T-cell (primary cell): Measurements from ENCODE around the gene CCDC14. TPM values are rescaled to one million over a fixed set of nuclear protein-coding genes. Genes with fewer than 3 reads are reported as not detected.

Experiments used
- ATAC-seq, 4 experiments: fragments of 200-7000 bp in 3 of 4; fragments of 150-1000 bp in 1 of 4; cut with Tn5 transposase; replicated peaks in 1 of 4; 1 replicate in 3 of 4; 2 replicates in 1 of 4; pipeline ENCODE4 v1.10.0; 2021; ENCODE audit warnings: moderate library complexity in 3 of 4, mild to moderate bottlenecking in 2 of 4, moderate number of reproducible peaks in 1 of 4
- CTCF ChIA-PET, 2 donors: fragments of 300-600 bp; sonication (Branson Sonifier 250); formaldehyde crosslinking; loops; one replicate each; lab custom pipeline; 2022; ENCODE audit warnings: antibody characterized with exemption in 2 of 2; lab: Charles Lee
- POLR2A ChIA-PET, 2 donors: fragments of 300-600 bp; sonication (Branson Sonifier 250); formaldehyde crosslinking; loops; one replicate each; lab custom pipeline; 2022; ENCODE audit warnings: antibody characterized with exemption in 2 of 2; lab: Charles Lee
- DNase-seq, 35 experiments: peaks; one replicate each; pipeline versions ENCODE4 v3.0.0 to v3.0.0-alpha.2; 2013 to 2023
- H3K27ac ChIP-seq: one replicate; pipeline ENCODE4 v1.5.1; 2013; ENCODE audit warnings: low read length
- H3K27me3 ChIP-seq, 2 experiments: replicated peaks in 1 of 2; 1 replicate in 1 of 2; 2 replicates in 1 of 2; pipeline versions ENCODE4 v1.6.1 to v1.7.0; 2013; ENCODE audit warnings: low read length in 1 of 2, mixed read lengths in 1 of 2; ENCODE audit not compliant: control insufficient read depth in 2 of 2, insufficient read depth in 2 of 2; ENCODE audit errors: extremely low read depth in 1 of 2
- H3K36me3 ChIP-seq, 2 donors: 1 replicate in 1 of 2; 2 replicates in 1 of 2; pipeline versions ENCODE4 v1.6.1 to v1.7.0; 2013; ENCODE audit warnings: low read length in 1 of 2; ENCODE audit not compliant: control insufficient read depth in 2 of 2, insufficient read depth in 1 of 2; ENCODE audit errors: extremely low read depth in 1 of 2
- H3K4me1 ChIP-seq, 2 experiments: 1 replicate in 1 of 2; 2 replicates in 1 of 2; pipeline versions ENCODE4 v1.6.1 to v1.7.0; 2013; ENCODE audit warnings: low read length in 2 of 2, mixed read lengths in 1 of 2; ENCODE audit not compliant: insufficient read depth in 2 of 2, control insufficient read depth in 1 of 2; ENCODE audit errors: extremely low read depth in 1 of 2
- H3K4me3 ChIP-seq, 2 donors: 1 replicate in 1 of 2; 2 replicates in 1 of 2; pipeline versions ENCODE4 v1.5.1 to v1.7.0; 2013; ENCODE audit warnings: mild to moderate bottlenecking in 2 of 2, low read length in 1 of 2, moderate library complexity in 1 of 2; ENCODE audit not compliant: control insufficient read depth in 1 of 2; ENCODE audit errors: extremely low read depth in 1 of 2
- H3K9me3 ChIP-seq: 2 replicates; pipeline ENCODE4 v1.7.0; 2013
- H3K27ac Mint-ChIP-seq, 2 donors: one replicate each; pipeline ENCODE4 v1.8.0; 2020 to 2021; ENCODE audit warnings: mild to moderate bottlenecking in 2 of 2, mixed read lengths in 2 of 2
- H3K27me3 Mint-ChIP-seq, 2 donors: one replicate each; pipeline ENCODE4 v1.8.0; 2021 to 2022; ENCODE audit warnings: mixed read lengths in 2 of 2
- H3K36me3 Mint-ChIP-seq: one replicate; pipeline ENCODE4 v1.8.0; 2021; ENCODE audit warnings: mixed read lengths
- H3K4me1 Mint-ChIP-seq, 3 donors: one replicate each; pipeline ENCODE4 v1.8.0; 2020 to 2022; ENCODE audit warnings: mixed read lengths in 3 of 3, mild to moderate bottlenecking in 1 of 3
- H3K4me3 Mint-ChIP-seq, 3 donors: one replicate each; pipeline ENCODE4 v1.8.0; 2020 to 2022; ENCODE audit warnings: mild to moderate bottlenecking in 3 of 3, mixed read lengths in 3 of 3, moderate library complexity in 3 of 3
- H3K9me3 Mint-ChIP-seq, 3 donors: one replicate each; pipeline ENCODE4 v1.8.0; 2020 to 2022; ENCODE audit warnings: mixed read lengths in 3 of 3
- WGBS: methylation state at CpG from one replicate; pipeline ENCODE4 v1.1.5; 2013; ENCODE audit warnings: missing lambda C conversion rate; ENCODE audit not compliant: insufficient coverage; 5-methylcytosine and 5-hydroxymethylcytosine counted together
- total RNA-seq, 35 experiments: library from RNA in 6 of 35; stranded (reverse) in 6 of 35; fragments of 120-200 nt in 1 of 35; gene quantifications; one replicate each; pipeline versions ENCODE4 v1.2.1 to v1.2.4 and lab custom pipeline; 2013 to 2026

The CCDC14 gene
- total RNA-seq, 5 donors from 2014 or later (not counting 1 experiment from before 2014, with no cell fraction given), result 27.0 to 43.9 (median 28.6) TPM

DNA sequence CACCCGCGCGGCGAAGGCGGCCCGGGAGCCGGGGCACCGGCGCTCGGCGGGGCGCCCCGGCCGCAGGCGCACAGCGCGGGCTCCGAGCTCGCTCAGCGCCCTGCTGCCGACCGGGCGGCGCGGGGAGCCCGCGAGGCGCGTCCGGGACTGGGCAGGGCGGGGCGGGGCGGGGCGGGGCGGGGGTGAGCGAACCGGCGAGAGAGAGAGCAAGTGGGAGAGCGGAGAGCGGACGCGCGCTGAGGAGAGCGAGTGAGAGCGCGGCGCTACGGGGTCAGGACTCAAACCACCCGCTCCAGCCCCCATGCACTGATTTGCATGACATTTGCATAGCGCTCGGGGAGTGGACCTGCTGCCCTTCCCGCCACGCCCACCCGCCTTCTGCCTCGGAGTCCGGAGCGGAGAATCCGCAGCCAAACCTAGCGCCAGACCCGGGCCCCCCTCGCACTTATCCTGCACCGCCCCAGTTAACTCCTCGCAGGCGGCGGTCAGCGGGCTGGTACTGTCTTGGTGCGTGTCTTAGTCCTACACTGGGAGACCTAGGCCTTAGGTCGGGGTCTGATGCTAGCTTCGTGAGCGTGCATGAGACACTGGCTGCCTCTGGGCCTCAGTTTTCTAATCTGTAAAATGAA lies 76.7 kb downstream of the CCDC14 start, which contains the start of gene MYLK:
Gene MYLK (minus strand): TSS at position 130 of the 629 bp plus-strand sequence. CDS start 90,491 bp downstream, outside the sequence.
- DNase-seq (peak in 11 of 35 experiments; percentile 1 to 25 (median 5)), ATAC-seq (peak; percentile 48 to 66 (median 62))
- Histone ChIP-seq H3K36me3 (no peaks in the 10 kb centered on the region), H3K27me3 (peaks cover 0 to 34% of the 10 kb centered on the region in 2 experiments), H3K27ac (no peak within 1 kb of the TSS), H3K9me3 (no peaks in the 10 kb centered on the region), H3K4me1 (peaks cover 0 to 11% of the 10 kb centered on the region in 2 experiments), H3K4me3 (peak within 1 kb of the TSS in 1 of 2 donors; percentile 36)
- Mint-ChIP-seq H3K9me3 (no peaks in the 10 kb centered on the region), H3K27ac (no peak within 1 kb of the TSS), H3K36me3 (no peaks in the 10 kb centered on the region), H3K27me3 (peaks cover 55 to 64% of the 10 kb centered on the region in 2 donors), H3K4me3 (peak within 1 kb of the TSS; percentile 60 to 68 (median 62)), H3K4me1 (peaks cover 9 to 20% (median 15%) of the 10 kb centered on the region in 3 donors)
- ChIA-PET CTCF (no interaction called here), POLR2A (no interaction called here)
- WGBS, result 2% methylated on average over 57 of the region's 70 CpGs

DNA sequence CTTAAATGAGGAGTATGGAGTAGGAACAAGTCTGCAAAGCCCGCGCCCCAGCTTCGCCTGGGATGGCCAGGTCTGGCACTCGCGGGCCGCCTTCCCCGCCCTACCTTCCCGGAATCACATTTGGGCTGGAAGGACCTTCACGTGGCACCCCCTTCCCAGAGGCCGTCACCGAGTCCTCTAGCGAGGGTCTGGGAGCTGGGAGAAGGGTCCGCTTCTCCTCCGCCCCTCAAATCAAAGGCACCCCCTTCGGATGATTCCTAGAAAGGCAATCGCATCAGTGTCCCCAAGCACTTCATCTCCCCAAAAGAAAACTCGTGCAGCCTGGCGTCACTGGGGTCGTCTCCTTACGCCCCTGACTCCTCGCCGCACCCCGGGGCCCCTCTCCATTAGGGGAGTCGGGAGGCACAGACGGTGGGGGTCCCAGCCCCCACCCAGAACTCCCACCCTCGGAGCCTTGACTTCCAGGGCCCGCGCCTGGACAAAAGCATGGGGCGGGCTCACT lies 77.3 kb downstream of the CCDC14 start:
- Histone ChIP-seq H3K36me3 (no peaks in the 10 kb centered on the region), H3K27ac (no peak overlapping the region), H3K9me3 (no peaks in the 10 kb centered on the region), H3K27me3 (peaks cover 0 to 34% of the 10 kb centered on the region in 2 experiments), H3K4me1 (peaks cover 0 to 11% of the 10 kb centered on the region in 2 experiments), H3K4me3 (peak overlapping the region in 1 of 2 donors; percentile 33)
- no peaks in the 10 kb centered on the region for H3K9me3 Mint-ChIP-seq
- DNase-seq (no peak), ATAC-seq (no peak)
- POLR2A ChIA-PET, result no interaction called here
- H3K4me3 Mint-ChIP-seq, result peak overlapping the region; percentile 3 to 55 (median 28)
- H3K4me1 Mint-ChIP-seq, result peaks cover 9 to 20% (median 15%) of the 10 kb centered on the region in 3 donors
- CTCF ChIA-PET, result no interaction called here
- no peak overlapping the region for H3K27ac Mint-ChIP-seq
- 3% methylated on average over 11 of the region's 29 CpGs for WGBS
- no peaks in the 10 kb centered on the region for H3K36me3 Mint-ChIP-seq
- peaks cover 49 to 62% of the 10 kb centered on the region in 2 donors for H3K27me3 Mint-ChIP-seq

DNA sequence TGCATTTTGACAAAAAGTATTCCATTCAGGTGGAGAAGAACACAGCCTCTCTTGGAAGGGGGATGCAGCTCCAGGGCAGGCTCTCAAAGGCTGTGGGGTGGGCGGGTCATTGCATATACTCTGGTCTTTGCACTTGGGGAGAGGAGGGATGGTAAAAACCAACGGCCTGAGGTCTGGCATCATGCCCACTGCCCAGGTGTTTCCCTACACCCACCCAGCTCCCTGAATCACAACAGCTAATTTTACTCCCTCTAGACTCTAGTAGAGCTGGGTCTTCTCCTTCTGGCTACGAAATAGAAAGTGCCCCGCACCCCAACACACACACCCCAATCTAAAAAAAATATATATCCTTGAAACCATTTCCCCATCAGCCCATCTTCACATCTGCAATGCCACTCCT lies 77.9 kb downstream of the CCDC14 start:
- peaks cover 43 to 59% of the 10 kb centered on the region in 2 donors for H3K27me3 Mint-ChIP-seq
- ATAC-seq, result no peak
- peaks cover 9 to 20% (median 15%) of the 10 kb centered on the region in 3 donors for H3K4me1 Mint-ChIP-seq
- no peak overlapping the region for H3K27ac Mint-ChIP-seq
- POLR2A ChIA-PET, result no interaction called here
- H3K36me3 ChIP-seq, result no peaks in the 10 kb centered on the region
- no peaks in the 10 kb centered on the region for H3K9me3 Mint-ChIP-seq
- H3K4me1 ChIP-seq, result peaks cover 0 to 11% of the 10 kb centered on the region in 2 experiments
- DNase-seq, result no peak
- no peaks in the 10 kb centered on the region for H3K9me3 ChIP-seq
- no peaks in the 10 kb centered on the region for H3K36me3 Mint-ChIP-seq
- H3K4me3 Mint-ChIP-seq, result peak overlapping the region in 2 of 3 donors; percentile 2 to 55
- H3K4me3 ChIP-seq, result no peak overlapping the region
- H3K27me3 ChIP-seq, result peaks cover 0 to 34% of the 10 kb centered on the region in 2 experiments
- 20% methylated on average over 2 of the region's 4 CpGs for WGBS
- no peak overlapping the region for H3K27ac ChIP-seq
- CTCF ChIA-PET, result no interaction called here

DNA sequence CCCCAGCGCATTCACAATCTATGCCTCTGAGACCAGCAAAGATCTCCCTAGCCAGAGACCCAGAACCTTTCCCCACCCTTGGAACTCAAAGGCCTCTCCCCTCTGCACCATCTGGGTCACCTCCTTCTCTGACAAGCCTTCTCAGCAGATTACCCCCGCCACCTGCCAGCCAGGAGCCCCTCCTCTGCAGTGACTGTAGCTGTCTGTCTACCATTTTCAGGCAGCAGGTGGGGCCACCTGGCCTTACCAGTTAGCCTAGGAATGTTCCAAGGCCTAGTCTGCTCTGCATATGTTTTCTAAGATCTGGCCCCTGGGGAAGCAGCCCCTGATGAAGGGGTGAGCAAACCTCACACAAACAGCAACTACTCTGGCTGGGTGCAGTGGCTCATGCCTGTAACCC lies 79.3 kb downstream of the CCDC14 start:
- ChIA-PET POLR2A (no interaction called here), CTCF (no interaction called here)
- H3K4me1 Mint-ChIP-seq, result peaks cover 9 to 20% (median 15%) of the 10 kb centered on the region in 3 donors
- H3K27ac Mint-ChIP-seq, result no peak overlapping the region
- H3K36me3 ChIP-seq, result no peaks in the 10 kb centered on the region
- ATAC-seq (no peak), DNase-seq (no peak)
- H3K36me3 Mint-ChIP-seq, result no peaks in the 10 kb centered on the region
- H3K4me1 ChIP-seq, result peaks cover 0 to 11% of the 10 kb centered on the region in 2 experiments
- H3K27me3 Mint-ChIP-seq, result peaks cover 42 to 55% of the 10 kb centered on the region in 2 donors
- no peak overlapping the region for H3K27ac ChIP-seq
- H3K9me3 Mint-ChIP-seq, result no peaks in the 10 kb centered on the region
- WGBS, result 90% methylated on average over 1 of the region's 2 CpGs
- H3K27me3 ChIP-seq, result peaks cover 0 to 34% of the 10 kb centered on the region in 2 experiments
- H3K4me3 Mint-ChIP-seq, result no peak overlapping the region
- no peak overlapping the region for H3K4me3 ChIP-seq
- no peaks in the 10 kb centered on the region for H3K9me3 ChIP-seq

DNA sequence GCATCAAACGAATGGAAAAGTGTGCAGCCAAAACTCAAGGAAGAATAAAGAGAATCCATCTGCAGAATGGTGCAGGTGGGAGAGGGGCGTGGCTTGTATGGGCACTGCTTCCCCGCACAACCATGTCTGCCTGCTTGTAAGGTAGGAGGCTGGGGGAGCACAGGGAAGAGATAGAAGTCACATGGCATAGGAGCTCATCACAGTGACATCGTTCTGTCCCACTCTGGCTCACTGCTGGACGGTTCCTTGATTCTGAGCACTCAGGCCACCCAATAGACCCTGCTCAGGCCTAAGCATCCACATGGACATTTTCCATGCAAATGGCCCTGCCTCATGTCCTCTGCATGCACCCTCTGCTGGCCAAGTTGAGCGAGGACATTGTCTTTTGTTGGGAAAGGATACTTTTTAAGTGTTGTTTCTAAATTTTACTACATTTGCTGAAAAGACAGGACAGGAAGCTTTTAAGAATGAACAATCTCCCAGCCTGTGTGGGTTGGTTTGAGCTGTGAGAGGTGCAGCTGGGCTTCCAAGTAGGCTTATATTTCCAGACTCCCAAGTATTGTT lies 79.9 kb downstream of the CCDC14 start:
- POLR2A ChIA-PET, result no interaction called here
- no peak for ATAC-seq

DNA sequence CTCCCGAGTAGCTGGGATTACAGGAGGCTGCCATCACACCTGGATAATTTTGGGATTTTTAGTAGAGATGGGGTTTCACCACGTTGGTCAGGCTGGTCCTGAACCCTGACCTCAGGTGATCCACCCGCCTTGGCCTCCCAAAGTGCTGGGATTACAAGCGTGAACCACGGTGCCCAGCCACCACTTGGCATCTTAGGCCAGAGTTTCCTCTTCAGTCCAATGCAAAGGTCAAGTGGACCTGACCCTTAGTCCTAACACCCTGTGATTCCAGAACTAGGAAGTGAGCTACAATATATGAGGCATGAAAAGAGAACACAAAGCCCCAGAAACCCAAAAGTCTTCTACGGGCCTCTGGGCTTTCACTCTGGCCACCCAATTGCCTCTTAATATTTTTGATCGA lies 82.2 kb downstream of the CCDC14 start:
- Histone ChIP-seq H3K4me3 (no peak overlapping the region), H3K36me3 (no peaks in the 10 kb centered on the region), H3K27me3 (peaks cover 0 to 28% of the 10 kb centered on the region in 2 experiments), H3K9me3 (no peaks in the 10 kb centered on the region), H3K4me1 (peaks cover 0 to 4% of the 10 kb centered on the region in 2 experiments), H3K27ac (no peak overlapping the region)
- DNase-seq, result no peak
- Mint-ChIP-seq H3K4me3 (no peak overlapping the region), H3K4me1 (peaks cover 8 to 13% (median 8%) of the 10 kb centered on the region in 3 donors), H3K36me3 (no peaks in the 10 kb centered on the region), H3K27me3 (peaks cover 25 to 39% of the 10 kb centered on the region in 2 donors), H3K9me3 (no peaks in the 10 kb centered on the region), H3K27ac (no peak overlapping the region)
- POLR2A ChIA-PET, result no interaction called here
- ATAC-seq, result no peak
- CTCF ChIA-PET, result no interaction called here
- WGBS, result 100% methylated on average over 3 of the region's 7 CpGs

More for the DNA sequence above, 79.9 kb downstream of the CCDC14 start:
- CTCF ChIA-PET, result no interaction called here
- no peaks in the 10 kb centered on the region for H3K9me3 ChIP-seq
- 71% methylated on average over 5 of the region's 6 CpGs for WGBS
- Mint-ChIP-seq H3K36me3 (no peaks in the 10 kb centered on the region), H3K4me1 (peaks cover 9 to 20% (median 14%) of the 10 kb centered on the region in 3 donors), H3K4me3 (no peak overlapping the region), H3K27ac (no peak overlapping the region), H3K27me3 (peaks cover 37 to 50% of the 10 kb centered on the region in 2 donors), H3K9me3 (no peaks in the 10 kb centered on the region)
- no peak overlapping the region for H3K4me3 ChIP-seq
- no peak for DNase-seq
- H3K4me1 ChIP-seq, result peaks cover 0 to 11% of the 10 kb centered on the region in 2 experiments
- no peaks in the 10 kb centered on the region for H3K36me3 ChIP-seq
- no peak overlapping the region for H3K27ac ChIP-seq
- H3K27me3 ChIP-seq, result peaks cover 0 to 34% of the 10 kb centered on the region in 2 experiments
